ENCODE results near the gene C2CD2. TPM values are rescaled to one million over a fixed set of nuclear protein-coding genes. Genes with fewer than 3 reads are reported as not detected.

C2CD2 gene
- total and polyA plus RNA-seq, 2 donors (not counting 1 experiment from before 2014, with no cell fraction given) = 6.8 to 11.9 TPM

DNA sequence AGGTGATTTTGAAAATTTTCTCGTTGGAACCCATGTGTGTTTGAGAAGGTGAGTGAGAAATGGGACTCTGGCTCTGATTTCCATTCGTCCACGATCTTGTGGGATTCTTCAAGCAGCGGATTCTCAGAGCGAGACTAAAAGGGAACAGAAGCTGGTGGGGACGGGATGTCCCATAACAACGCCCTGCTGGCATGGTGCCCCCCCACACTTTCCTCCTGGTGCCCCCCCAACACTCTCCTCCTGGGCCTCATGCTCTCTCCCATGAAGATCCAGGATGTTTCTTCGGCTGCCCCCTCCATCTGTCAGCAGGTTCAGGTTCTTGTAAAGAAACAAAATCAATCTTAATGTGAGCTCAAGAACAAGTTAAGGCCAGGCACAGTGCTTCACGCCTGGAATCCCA lies 103.7 kb downstream of the C2CD2 start:
- Histone ChIP-seq H3K4me2 (replicated peaks; ENCODE audit: low read depth, low read length, poor library complexity, severe bottlenecking) (no peak overlapping the region), H3K9ac (ENCODE audit: low read length) (no peak overlapping the region), H3K9me3 (ENCODE audit: control extremely low read depth in 1 of 3, control insufficient read depth in 2 of 3, insufficient read depth in 1 of 3, low read length in 2 of 3) (no peaks in the 10 kb centered on the region), H3K36me3 (replicated peaks in 1 of 2; ENCODE audit: control extremely low read depth in 1 of 2, control insufficient read depth in 1 of 2, extremely low read depth in 1 of 2, insufficient read depth in 2 of 2, low read length in 1 of 2) (peaks cover 0 to 42% of the 10 kb centered on the region in 2 experiments), H3K27me3 (replicated peaks in 1 of 4; ENCODE audit: control extremely low read depth in 1 of 4, control insufficient read depth in 3 of 4, insufficient read depth in 4 of 4, low read length in 3 of 4) (no peaks in the 10 kb centered on the region), H2AFZ (ENCODE audit: insufficient read depth, low read depth, low read length, poor library complexity, severe bottlenecking) (no peak overlapping the region), H3K27ac (ENCODE audit: low read length in 2 of 2) (no peak overlapping the region), H4K20me1 (ENCODE audit: control insufficient read depth, insufficient read depth, low read length, poor library complexity, severe bottlenecking) (no peaks in the 10 kb centered on the region), H3K4me3 (ENCODE audit: control extremely low read depth in 1 of 5, extremely low read depth in 1 of 5, insufficient read depth in 1 of 5, low read depth in 2 of 5, low read length in 4 of 5) (no peak overlapping the region), H3K79me2 (ENCODE audit: control insufficient read depth, insufficient read depth, low read length) (no peaks in the 10 kb centered on the region), H3K4me1 (ENCODE audit: control insufficient read depth in 2 of 2, insufficient read depth in 2 of 2, low read length in 2 of 2) (no peaks in the 10 kb centered on the region)
- 99% methylated on average over 8 of the region's 9 CpGs for WGBS (ENCODE audit: insufficient coverage)
- H3K4me1 Mint-ChIP-seq = no peaks in the 10 kb centered on the region
- H3K27ac Mint-ChIP-seq = no peak overlapping the region
- DNase-seq (no peak), ATAC-seq (ENCODE audit: low read depth) (no peak)
- H3K9me3 Mint-ChIP-seq (ENCODE audit: insufficient read depth) = no peaks in the 10 kb centered on the region
- H3K4me3 Mint-ChIP-seq = no peak overlapping the region
- intact Hi-C loops (cut with micrococcal nuclease) = no loop called here
- H3K27me3 Mint-ChIP-seq = no peaks in the 10 kb centered on the region
- ChIA-PET POLR2A (no interaction called here), CTCF (interaction anchor here (0.7 kb wide), 1 partner anchor 587 kb away, joined by 3 read pairs; no protein-coding TSS in a partner anchor)
- TF ChIP-seq EZH2 (IDR thresholded peaks at IDR 0.05; ENCODE audit: borderline replicate concordance, insufficient read depth, low read depth, low read length, poor library complexity, severe bottlenecking) = no peak
- TF ChIP-seq, protein P1, sequence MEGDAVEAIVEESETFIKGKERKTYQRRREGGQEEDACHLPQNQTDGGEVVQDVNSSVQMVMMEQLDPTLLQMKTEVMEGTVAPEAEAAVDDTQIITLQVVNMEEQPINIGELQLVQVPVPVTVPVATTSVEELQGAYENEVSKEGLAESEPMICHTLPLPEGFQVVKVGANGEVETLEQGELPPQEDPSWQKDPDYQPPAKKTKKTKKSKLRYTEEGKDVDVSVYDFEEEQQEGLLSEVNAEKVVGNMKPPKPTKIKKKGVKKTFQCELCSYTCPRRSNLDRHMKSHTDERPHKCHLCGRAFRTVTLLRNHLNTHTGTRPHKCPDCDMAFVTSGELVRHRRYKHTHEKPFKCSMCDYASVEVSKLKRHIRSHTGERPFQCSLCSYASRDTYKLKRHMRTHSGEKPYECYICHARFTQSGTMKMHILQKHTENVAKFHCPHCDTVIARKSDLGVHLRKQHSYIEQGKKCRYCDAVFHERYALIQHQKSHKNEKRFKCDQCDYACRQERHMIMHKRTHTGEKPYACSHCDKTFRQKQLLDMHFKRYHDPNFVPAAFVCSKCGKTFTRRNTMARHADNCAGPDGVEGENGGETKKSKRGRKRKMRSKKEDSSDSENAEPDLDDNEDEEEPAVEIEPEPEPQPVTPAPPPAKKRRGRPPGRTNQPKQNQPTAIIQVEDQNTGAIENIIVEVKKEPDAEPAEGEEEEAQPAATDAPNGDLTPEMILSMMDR (IDR thresholded peaks at IDR 0.05) = no peak

DNA sequence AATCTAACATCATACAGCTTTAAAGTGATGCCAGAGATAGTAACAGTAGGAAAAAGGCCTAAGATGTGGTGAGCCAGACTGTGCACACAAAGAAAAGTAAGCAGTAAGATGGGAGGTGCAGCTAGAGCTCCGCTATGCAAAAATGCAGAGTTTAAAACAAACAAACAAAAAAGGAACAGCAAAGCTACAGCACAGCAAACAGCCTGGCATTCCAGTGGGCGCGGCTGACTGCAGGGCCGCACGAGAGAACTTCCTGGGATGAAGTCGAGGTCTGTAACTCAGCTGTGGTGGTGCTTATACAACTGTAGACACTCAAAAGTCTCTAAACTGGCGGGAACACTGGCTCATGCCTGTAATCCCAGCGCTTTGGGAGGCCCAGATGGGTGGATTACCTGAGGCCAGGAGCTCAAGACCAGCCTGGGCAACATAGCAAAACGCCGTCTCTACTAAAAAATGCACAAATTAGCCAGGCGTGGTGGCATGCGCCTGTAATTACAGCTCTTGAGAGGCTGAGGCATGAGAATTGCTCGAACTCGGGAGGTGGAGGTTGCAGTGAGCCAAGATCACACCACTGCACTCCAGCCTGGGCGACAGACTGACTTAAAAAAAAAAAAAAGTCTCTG lies 104.7 kb downstream of the C2CD2 start:
- Histone ChIP-seq H3K4me3 (ENCODE audit: control extremely low read depth in 1 of 5, extremely low read depth in 1 of 5, insufficient read depth in 1 of 5, low read depth in 2 of 5, low read length in 4 of 5) (no peak overlapping the region), H3K27ac (ENCODE audit: low read length in 2 of 2) (no peak overlapping the region), H4K20me1 (ENCODE audit: control insufficient read depth, insufficient read depth, low read length, poor library complexity, severe bottlenecking) (no peaks in the 10 kb centered on the region), H3K79me2 (ENCODE audit: control insufficient read depth, insufficient read depth, low read length) (no peaks in the 10 kb centered on the region), H3K27me3 (replicated peaks in 1 of 4; ENCODE audit: control extremely low read depth in 1 of 4, control insufficient read depth in 3 of 4, insufficient read depth in 4 of 4, low read length in 3 of 4) (no peaks in the 10 kb centered on the region), H2AFZ (ENCODE audit: insufficient read depth, low read depth, low read length, poor library complexity, severe bottlenecking) (no peak overlapping the region), H3K4me2 (replicated peaks; ENCODE audit: low read depth, low read length, poor library complexity, severe bottlenecking) (no peak overlapping the region), H3K36me3 (replicated peaks in 1 of 2; ENCODE audit: control extremely low read depth in 1 of 2, control insufficient read depth in 1 of 2, extremely low read depth in 1 of 2, insufficient read depth in 2 of 2, low read length in 1 of 2) (peaks cover 0 to 32% of the 10 kb centered on the region in 2 experiments), H3K4me1 (ENCODE audit: control insufficient read depth in 2 of 2, insufficient read depth in 2 of 2, low read length in 2 of 2) (no peaks in the 10 kb centered on the region), H3K9ac (ENCODE audit: low read length) (no peak overlapping the region), H3K9me3 (ENCODE audit: control extremely low read depth in 1 of 3, control insufficient read depth in 2 of 3, insufficient read depth in 1 of 3, low read length in 2 of 3) (no peaks in the 10 kb centered on the region)
- CTCF ChIA-PET = interaction anchor here (0.7 kb wide), 2 partner anchors 268 to 588 kb away, joined by 3 read pairs; no protein-coding TSS in a partner anchor
- Mint-ChIP-seq H3K4me1 (no peaks in the 10 kb centered on the region), H3K9me3 (ENCODE audit: insufficient read depth) (no peaks in the 10 kb centered on the region), H3K27ac (no peak overlapping the region), H3K4me3 (no peak overlapping the region), H3K27me3 (no peaks in the 10 kb centered on the region)
- TF ChIP-seq, protein P1 (IDR thresholded peaks at IDR 0.05) = no peak
- TF ChIP-seq EZH2 (IDR thresholded peaks at IDR 0.05; ENCODE audit: borderline replicate concordance, insufficient read depth, low read depth, low read length, poor library complexity, severe bottlenecking) = no peak
- DNase-seq (no peak), ATAC-seq (ENCODE audit: low read depth) (no peak)
- POLR2A ChIA-PET = no interaction called here
- 92% methylated on average over 13 of the region's 15 CpGs for WGBS (ENCODE audit: insufficient coverage)
- intact Hi-C loops (cut with micrococcal nuclease) = no loop called here
